GM23338 (cell line): Measurements from ENCODE around the gene SULT1C2. TPM values are rescaled to one million over a fixed set of nuclear protein-coding genes. Genes with fewer than 3 reads are reported as not detected.

Experiments
- ATAC-seq: fragments of 200-7000 bp; cut with Tn5 transposase; 3 replicates; pipeline ENCODE4 v1.9.1; 2020
- DNase-seq: peaks from one replicate; pipeline ENCODE4 v3.0.0-alpha.2; 2015; ENCODE audit warnings: low spot score
- H2AFZ ChIP-seq: fragments of 200-600 bp; sonication (generic); 2 replicates; pipeline ENCODE4 v1.8.0; 2016; ENCODE audit warnings: antibody characterized with exemption, mild to moderate bottlenecking, moderate library complexity
- H3F3A ChIP-seq: fragments of 200-600 bp; sonication (generic); replicated peaks from 2 replicates; pipeline ENCODE4 v1.8.0; 2017; ENCODE audit warnings: antibody characterized with exemption, mixed run types, low read depth
- H3K27ac ChIP-seq: fragments of 200-600 bp; sonication (generic); 2 replicates; pipeline ENCODE4 v1.6.1; 2016; ENCODE audit warnings: low read depth
- H3K27me3 ChIP-seq: fragments of 200-600 bp; sonication (generic); 2 replicates; pipeline ENCODE4 v1.8.0; 2016; ENCODE audit warnings: mild to moderate bottlenecking, mixed run types, moderate library complexity; ENCODE audit not compliant: insufficient read depth
- H3K36me3 ChIP-seq: fragments of 200-600 bp; sonication (generic); 2 replicates; pipeline ENCODE4 v1.8.0; 2016; ENCODE audit warnings: mild to moderate bottlenecking; ENCODE audit not compliant: insufficient read depth
- H3K4me1 ChIP-seq: fragments of 200-600 bp; sonication (generic); 2 replicates; pipeline ENCODE4 v1.8.0; 2016; ENCODE audit warnings: mild to moderate bottlenecking, moderate library complexity; ENCODE audit not compliant: insufficient read depth
- H3K4me2 ChIP-seq: fragments of 200-600 bp; sonication (generic); 2 replicates; pipeline ENCODE4 v1.7.1; 2017; ENCODE audit warnings: mixed run types
- H3K4me3 ChIP-seq: fragments of 200-600 bp; sonication (generic); 2 replicates; pipeline ENCODE4 v1.6.1; 2016; ENCODE audit warnings: mixed run types
- H3K79me2 ChIP-seq: fragments of 200-600 bp; sonication (generic); replicated peaks from 2 replicates; pipeline ENCODE4 v1.8.0; 2017; ENCODE audit warnings: mild to moderate bottlenecking; ENCODE audit not compliant: insufficient read depth
- H3K9me2 ChIP-seq: fragments of 200-600 bp; sonication (generic); 2 replicates; pipeline ENCODE4 v1.8.0; 2017; ENCODE audit not compliant: insufficient read depth
- H4K20me1 ChIP-seq: fragments of 200-600 bp; sonication (generic); replicated peaks from 2 replicates; pipeline ENCODE4 v1.8.0; 2017; ENCODE audit warnings: mild to moderate bottlenecking; ENCODE audit not compliant: insufficient read depth
- H3K27ac Mint-ChIP-seq: 2 replicates; pipeline ENCODE4 v1.8.0; 2020; ENCODE audit warnings: inconsistent platforms, mild to moderate bottlenecking, moderate library complexity, mixed read lengths
- H3K27me3 Mint-ChIP-seq: 3 replicates; pipeline ENCODE4 v1.8.0; 2022; ENCODE audit warnings: low read depth, mild to moderate bottlenecking, moderate library complexity, mixed read lengths, inconsistent platforms; ENCODE audit not compliant: insufficient read depth, poor library complexity
- H3K36me3 Mint-ChIP-seq: 3 replicates; pipeline ENCODE4 v1.8.0; 2021; ENCODE audit warnings: low read depth, mild to moderate bottlenecking, inconsistent platforms, moderate library complexity, mixed read lengths
- H3K4me1 Mint-ChIP-seq: 3 replicates; pipeline ENCODE4 v1.8.0; 2020; ENCODE audit warnings: mild to moderate bottlenecking, inconsistent platforms, mixed read lengths
- H3K4me3 Mint-ChIP-seq: 3 replicates; pipeline ENCODE4 v1.8.0; 2021; ENCODE audit warnings: moderate library complexity, mild to moderate bottlenecking, inconsistent platforms, mixed read lengths
- H3K9me3 Mint-ChIP-seq: 3 replicates; pipeline ENCODE4 v1.8.0; 2020; ENCODE audit warnings: moderate library complexity, mild to moderate bottlenecking, inconsistent platforms, mixed read lengths
- CTCF ChIP-seq, 2 experiments: fragments of 200-600 bp in 1 of 2; sonication (generic) in 1 of 2; conservative IDR thresholded peaks; 2 replicates each; pipeline versions ENCODE4 v1.5.1 to v1.6.1; 2016 to 2017; ENCODE audit warnings: antibody characterized with exemption in 2 of 2, low read depth in 2 of 2, mild to moderate bottlenecking in 2 of 2, moderate library complexity in 1 of 2
- EZH2phosphoT487 ChIP-seq: fragments of 200-600 bp; sonication (generic); IDR thresholded peaks from one replicate; pipeline ENCODE4 v1.8.1; 2018; ENCODE audit warnings: antibody characterized with exemption; ENCODE audit not compliant: unreplicated experiment
- REST ChIP-seq: IDR thresholded peaks from one replicate; pipeline ENCODE4 v1.6.1; 2018; ENCODE audit warnings: antibody characterized with exemption; ENCODE audit not compliant: unreplicated experiment
- STAT1 ChIP-seq: IDR thresholded peaks from one replicate; pipeline ENCODE4 v1.6.1; 2016; ENCODE audit warnings: antibody characterized with exemption; ENCODE audit not compliant: unreplicated experiment
- ZNF114 ChIP-seq: fragments of 250-450 bp; sonication (Bioruptor Pico); IDR thresholded peaks from 2 replicates; pipeline ENCODE4 v1.5.0; 2020; ENCODE audit warnings: mild to moderate bottlenecking, moderate library complexity
- ZNF462 ChIP-seq: fragments of 250-450 bp; sonication (Bioruptor Pico); IDR thresholded peaks from 2 replicates; pipeline ENCODE4 v1.5.0; 2020; ENCODE audit warnings: mild to moderate bottlenecking, moderate library complexity
- polyA plus RNA-seq: library from polyadenylated mRNA; unstranded; fragments of >200 nt; fragmentation: Nextera tagmentation; extraction: Ambion mirVana; gene quantifications from 2 replicates; pipeline ENCODE4 v1.2.1, GENCODE V29; 2016
- total RNA-seq: library from RNA; depleted of rRNA; stranded (reverse); fragments of >200 nt; shearing (Covaris generic); gene quantifications from 2 replicates; pipeline ENCODE4 v1.2.3, GENCODE V29; 2014

SULT1C2 gene
- total and polyA plus RNA-seq, 2 experiments from 2014 or later, result 0.69 to 1.9 TPM

GRCh38 chr2:108316033-108316432, 27.3 kb downstream of the SULT1C2 start:
- Histone ChIP-seq H3K27me3 (no peaks in the 10 kb centered on the region), H3K4me1 (peaks cover 16% of the 10 kb centered on the region), H2AFZ (peak overlapping the region; percentile 93), H4K20me1 (no peaks in the 10 kb centered on the region), H3K9me2 (peaks cover 5% of the 10 kb centered on the region), H3K4me3 (no peak overlapping the region), H3K36me3 (no peaks in the 10 kb centered on the region), H3K4me2 (peak overlapping the region; percentile 11; the same call in 1 of the 2 replicates), H3K27ac (peak overlapping the region; percentile 22), H3F3A (no peaks in the 10 kb centered on the region), H3K79me2 (no peaks in the 10 kb centered on the region)
- peak; percentile 65 for ATAC-seq
- H3K27me3 Mint-ChIP-seq, result peaks cover 2% of the 10 kb centered on the region
- peaks cover 8% of the 10 kb centered on the region; the same call in 1 of the 3 replicates for H3K9me3 Mint-ChIP-seq
- H3K4me1 Mint-ChIP-seq, result peaks cover 23% of the 10 kb centered on the region
- H3K27ac Mint-ChIP-seq, result no peak overlapping the region
- TF ChIP-seq ZNF114 (CRISPR knock-in tag) (no peak), CTCF (conservative IDR thresholded peaks at IDR 0.05; ENCODE audit: low read depth in 2 of 2) (no peak), REST (no peak)
- H3K4me3 Mint-ChIP-seq, result no peak overlapping the region
- no peak for DNase-seq
- no peaks in the 10 kb centered on the region for H3K36me3 Mint-ChIP-seq

GRCh38 chr2:108316461-108317258, 28.0 kb downstream of the SULT1C2 start:
- H3K4me2 ChIP-seq, result peak overlapping the region; percentile 11; the same call in 1 of the 2 replicates
- TF ChIP-seq ZNF462 (CRISPR knock-in tag) (no peak), EZH2phosphoT487 (no peak), STAT1 (no peak)

More at GRCh38 chr2:108316461-108317258, 28.0 kb downstream of the SULT1C2 start:
- Mint-ChIP-seq H3K4me1 (peaks cover 23% of the 10 kb centered on the region), H3K36me3 (no peaks in the 10 kb centered on the region), H3K27me3 (peaks cover 2% of the 10 kb centered on the region), H3K27ac (no peak overlapping the region), H3K9me3 (0 out of 3 replicates have a peak, but pooled peaks cover 8% of the 10 kb centered on the region), H3K4me3 (no peak overlapping the region)
- H3K9me2 ChIP-seq, result peaks cover 5% of the 10 kb centered on the region
- no peak overlapping the region for H3K4me3 ChIP-seq
- H3K36me3 ChIP-seq, result no peaks in the 10 kb centered on the region
- no peaks in the 10 kb centered on the region for H3K27me3 ChIP-seq
- no peaks in the 10 kb centered on the region for H4K20me1 ChIP-seq
- no peaks in the 10 kb centered on the region for H3K79me2 ChIP-seq
- DNase-seq, result peak; percentile 34
- peak overlapping the region; percentile 22; the same call in 1 of the 2 replicates for H3K27ac ChIP-seq
- no peaks in the 10 kb centered on the region for H3F3A ChIP-seq
- H3K4me1 ChIP-seq, result peaks cover 16% of the 10 kb centered on the region
- peak overlapping the region; percentile 93 for H2AFZ ChIP-seq
- ATAC-seq, result peak; percentile 86
